ENCODE results near the gene KLHDC7A. TPM values are rescaled to one million over a fixed set of nuclear protein-coding genes. Genes with fewer than 3 reads are reported as not detected.

KLHDC7A gene
- total RNA-seq, 2 donors from 2014 or later: 4.4 to 7.2 TPM

DNA sequence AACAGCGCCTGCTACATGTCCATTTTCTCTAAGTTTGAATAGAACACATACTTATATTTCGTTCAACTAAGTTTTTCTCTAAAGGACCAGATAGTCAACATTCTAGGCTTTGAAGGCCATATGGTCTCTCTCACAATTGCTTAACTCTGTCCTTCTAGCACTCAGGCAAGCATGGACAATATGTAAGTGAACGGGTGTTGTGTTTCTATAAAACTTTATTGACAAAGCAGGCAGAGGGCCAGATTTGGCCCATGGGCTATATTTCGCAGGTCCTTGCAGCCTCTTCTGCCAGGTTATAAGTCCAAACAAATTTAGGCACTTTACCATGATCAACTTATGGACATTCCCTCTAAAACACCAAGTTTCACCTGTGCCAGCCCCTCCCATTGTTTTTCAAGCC, 21.1 kb downstream of the KLHDC7A start:
- Histone ChIP-seq H3K9me3 (ENCODE audit: control insufficient read depth, low read length) (peaks cover 20% of the 10 kb centered on the region), H3K4me1 (ENCODE audit: control insufficient read depth, insufficient read depth, low read length) (no peaks in the 10 kb centered on the region), H3K27ac (ENCODE audit: low read depth, low read length) (no peak overlapping the region), H3K27me3 (ENCODE audit: control insufficient read depth, insufficient read depth, low read length, poor library complexity, severe bottlenecking) (no peaks in the 10 kb centered on the region), H3K9ac (ENCODE audit: extremely low read depth, low read length, poor library complexity, severe bottlenecking) (no peak overlapping the region), H3K4me3 (ENCODE audit: low read length) (no peak overlapping the region), H3K36me3 (ENCODE audit: control insufficient read depth, insufficient read depth, low read length) (no peaks in the 10 kb centered on the region)
- Mint-ChIP-seq H3K9me3 (peaks cover 31% of the 10 kb centered on the region), H3K27ac (no peak overlapping the region), H3K4me1 (peaks cover 4% of the 10 kb centered on the region), H3K4me3 (no peak overlapping the region), H3K36me3 (ENCODE audit: low read depth) (peaks cover 4% of the 10 kb centered on the region), H3K27me3 (ENCODE audit: insufficient read depth) (peaks cover 14% of the 10 kb centered on the region)
- no peak for DNase-seq
- WGBS, 2 experiments (ENCODE audit: insufficient coverage in 1 of 2, insufficient read length in 1 of 2): 93 to 100% methylated on average over 3 to 4 of the region's 4 CpGs
- TF ChIP-seq, protein P1, sequence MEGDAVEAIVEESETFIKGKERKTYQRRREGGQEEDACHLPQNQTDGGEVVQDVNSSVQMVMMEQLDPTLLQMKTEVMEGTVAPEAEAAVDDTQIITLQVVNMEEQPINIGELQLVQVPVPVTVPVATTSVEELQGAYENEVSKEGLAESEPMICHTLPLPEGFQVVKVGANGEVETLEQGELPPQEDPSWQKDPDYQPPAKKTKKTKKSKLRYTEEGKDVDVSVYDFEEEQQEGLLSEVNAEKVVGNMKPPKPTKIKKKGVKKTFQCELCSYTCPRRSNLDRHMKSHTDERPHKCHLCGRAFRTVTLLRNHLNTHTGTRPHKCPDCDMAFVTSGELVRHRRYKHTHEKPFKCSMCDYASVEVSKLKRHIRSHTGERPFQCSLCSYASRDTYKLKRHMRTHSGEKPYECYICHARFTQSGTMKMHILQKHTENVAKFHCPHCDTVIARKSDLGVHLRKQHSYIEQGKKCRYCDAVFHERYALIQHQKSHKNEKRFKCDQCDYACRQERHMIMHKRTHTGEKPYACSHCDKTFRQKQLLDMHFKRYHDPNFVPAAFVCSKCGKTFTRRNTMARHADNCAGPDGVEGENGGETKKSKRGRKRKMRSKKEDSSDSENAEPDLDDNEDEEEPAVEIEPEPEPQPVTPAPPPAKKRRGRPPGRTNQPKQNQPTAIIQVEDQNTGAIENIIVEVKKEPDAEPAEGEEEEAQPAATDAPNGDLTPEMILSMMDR (conservative IDR thresholded peaks at IDR 0.05): no peak

DNA sequence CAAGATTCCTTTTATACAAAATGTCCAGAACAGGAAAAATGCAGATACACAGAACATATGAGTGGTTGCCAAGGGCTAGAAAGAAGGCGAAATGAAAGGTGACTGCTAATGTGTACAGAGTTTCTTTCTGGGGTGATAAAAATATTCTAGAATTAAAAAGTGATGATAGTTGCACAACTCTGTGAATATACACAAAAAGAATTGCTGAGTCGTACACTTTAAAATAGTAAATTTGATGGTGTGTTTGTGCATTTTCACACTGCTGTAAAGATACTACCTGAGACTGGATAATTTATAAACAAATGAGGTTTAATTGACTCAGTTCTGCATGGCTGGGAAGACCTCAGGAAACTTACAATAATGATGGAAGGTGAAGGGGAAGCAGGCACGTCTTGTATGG, 23.9 kb downstream of the KLHDC7A start:
- no peak overlapping the region for H3K9ac ChIP-seq (ENCODE audit: extremely low read depth, low read length, poor library complexity, severe bottlenecking)
- Mint-ChIP-seq H3K27ac (no peak overlapping the region), H3K4me1 (no peaks in the 10 kb centered on the region), H3K9me3 (peaks cover 12% of the 10 kb centered on the region), H3K36me3 (ENCODE audit: low read depth) (no peaks in the 10 kb centered on the region), H3K27me3 (ENCODE audit: insufficient read depth) (peaks cover 9% of the 10 kb centered on the region), H3K4me3 (no peak overlapping the region)
- no peaks in the 10 kb centered on the region for H3K4me1 ChIP-seq (ENCODE audit: control insufficient read depth, insufficient read depth, low read length)
- H3K9me3 ChIP-seq (ENCODE audit: control insufficient read depth, low read length): peaks cover 7% of the 10 kb centered on the region
- DNase-seq: no peak
- TF ChIP-seq, protein P1 (conservative IDR thresholded peaks at IDR 0.05): no peak
- H3K36me3 ChIP-seq (ENCODE audit: control insufficient read depth, insufficient read depth, low read length): no peaks in the 10 kb centered on the region
- no peaks in the 10 kb centered on the region for H3K27me3 ChIP-seq (ENCODE audit: control insufficient read depth, insufficient read depth, low read length, poor library complexity, severe bottlenecking)
- H3K4me3 ChIP-seq (ENCODE audit: low read length): no peak overlapping the region
- H3K27ac ChIP-seq (ENCODE audit: low read depth, low read length): no peak overlapping the region
- 91 to 100% methylated on average over 1 to 3 of the region's 3 CpGs for WGBS, 2 experiments (ENCODE audit: insufficient coverage in 1 of 2, insufficient read length in 1 of 2)

DNA sequence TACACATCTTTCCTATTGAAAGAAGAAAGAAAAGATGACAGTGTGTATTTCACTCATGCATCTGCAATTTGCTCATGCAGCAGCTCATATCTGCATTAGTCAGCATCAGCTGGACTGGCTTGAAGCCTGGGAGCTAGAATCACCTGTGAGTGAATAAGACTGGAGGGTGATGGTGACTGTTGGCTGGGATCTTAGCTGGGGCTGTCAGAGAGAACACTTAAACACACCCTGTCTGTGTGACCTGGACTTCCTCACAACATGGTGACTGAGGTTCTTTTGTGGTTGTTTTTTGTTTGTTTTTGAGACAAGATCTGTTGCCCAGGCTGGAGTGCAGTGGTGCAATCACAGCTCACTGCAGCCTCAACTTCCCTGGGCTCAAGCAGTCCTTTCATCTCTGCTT, 24.9 kb downstream of the KLHDC7A start:
- H3K27me3 ChIP-seq (ENCODE audit: control insufficient read depth, insufficient read depth, low read length, poor library complexity, severe bottlenecking): no peaks in the 10 kb centered on the region
- TF ChIP-seq, protein P1 (conservative IDR thresholded peaks at IDR 0.05): no peak
- peaks cover 7% of the 10 kb centered on the region for H3K9me3 ChIP-seq (ENCODE audit: control insufficient read depth, low read length)
- no peak overlapping the region for H3K9ac ChIP-seq (ENCODE audit: extremely low read depth, low read length, poor library complexity, severe bottlenecking)
- peaks cover 9% of the 10 kb centered on the region for H3K9me3 Mint-ChIP-seq
- H3K4me3 ChIP-seq (ENCODE audit: low read length): no peak overlapping the region
- no peaks in the 10 kb centered on the region for H3K4me1 Mint-ChIP-seq
- H3K4me3 Mint-ChIP-seq: no peak overlapping the region
- DNase-seq: no peak
- H3K36me3 ChIP-seq (ENCODE audit: control insufficient read depth, insufficient read depth, low read length): no peaks in the 10 kb centered on the region
- H3K27ac Mint-ChIP-seq: no peak overlapping the region
- no peaks in the 10 kb centered on the region for H3K4me1 ChIP-seq (ENCODE audit: control insufficient read depth, insufficient read depth, low read length)
- H3K27me3 Mint-ChIP-seq (ENCODE audit: insufficient read depth): peaks cover 6% of the 10 kb centered on the region
- H3K36me3 Mint-ChIP-seq (ENCODE audit: low read depth): no peaks in the 10 kb centered on the region
- no peak overlapping the region for H3K27ac ChIP-seq (ENCODE audit: low read depth, low read length)

Measured in endodermal cell (in vitro differentiated cells).